Natural killer cell (primary cell): Measurements from ENCODE around the gene NR6A1. TPM values are rescaled to one million over a fixed set of nuclear protein-coding genes. Genes with fewer than 3 reads are reported as not detected.

Experiments
- ATAC-seq, 3 donors: fragments of 150-1000 bp in 2 of 3; fragments of 200-7000 bp in 1 of 3; cut with Tn5 transposase; 1 replicate in 1 of 3; 2 replicates in 2 of 3; pipeline ENCODE4 v1.10.0; 2021; ENCODE audit warnings: mild to moderate bottlenecking in 2 of 3, moderate library complexity in 2 of 3
- DNase-seq, 2 donors: peaks; one replicate each; pipeline versions ENCODE4 v3.0.0 to v3.0.0-alpha.2; 2013 to 2021; ENCODE audit warnings: mixed read lengths in 1 of 2
- H3K27ac ChIP-seq: one replicate; pipeline ENCODE4 v1.5.1; 2013; ENCODE audit warnings: mild to moderate bottlenecking, low read length
- H3K27me3 ChIP-seq: one replicate; pipeline ENCODE4 v1.6.1; 2013; ENCODE audit warnings: low read length; ENCODE audit not compliant: control insufficient read depth, insufficient read depth
- H3K36me3 ChIP-seq: one replicate; pipeline ENCODE4 v1.6.1; 2013; ENCODE audit warnings: low read length; ENCODE audit not compliant: control insufficient read depth, insufficient read depth
- H3K4me1 ChIP-seq: one replicate; pipeline ENCODE4 v1.6.1; 2013; ENCODE audit warnings: low read length; ENCODE audit not compliant: control insufficient read depth, insufficient read depth
- H3K4me3 ChIP-seq: one replicate; pipeline ENCODE4 v1.5.1; 2013; ENCODE audit warnings: low read length
- H3K9me3 ChIP-seq: one replicate; pipeline ENCODE4 v1.6.1; 2013; ENCODE audit warnings: low read length; ENCODE audit not compliant: control insufficient read depth, insufficient read depth
- H3K27ac Mint-ChIP-seq, 2 donors: one replicate each; pipeline ENCODE4 v1.8.0; 2022; ENCODE audit warnings: mild to moderate bottlenecking in 2 of 2, mixed read lengths in 2 of 2, moderate library complexity in 1 of 2
- H3K27me3 Mint-ChIP-seq, 2 donors: one replicate each; pipeline ENCODE4 v1.8.0; 2022; ENCODE audit warnings: low read depth in 2 of 2, mixed read lengths in 2 of 2
- H3K36me3 Mint-ChIP-seq: one replicate; pipeline ENCODE4 v1.8.0; 2022; ENCODE audit warnings: mixed read lengths
- H3K4me1 Mint-ChIP-seq, 2 donors: one replicate each; pipeline ENCODE4 v1.8.0; 2022; ENCODE audit warnings: mixed read lengths in 2 of 2
- H3K4me3 Mint-ChIP-seq: one replicate; pipeline ENCODE4 v1.8.0; 2022; ENCODE audit warnings: mild to moderate bottlenecking, moderate library complexity, mixed read lengths
- H3K9me3 Mint-ChIP-seq, 2 donors: one replicate each; pipeline ENCODE4 v1.8.0; 2022; ENCODE audit warnings: mixed read lengths in 2 of 2
- CTCF ChIP-seq: fragments of 200-600 bp; IDR thresholded peaks from one replicate; pipeline ENCODE4 v1.8.0; 2022; ENCODE audit warnings: antibody characterized with exemption
- WGBS: methylation state at CpG from one replicate; pipeline ENCODE4 v1.1.7; 2013; ENCODE audit warnings: missing lambda C conversion rate; ENCODE audit not compliant: insufficient coverage; 5-methylcytosine and 5-hydroxymethylcytosine counted together
- intact Hi-C: fragments of 100-400 bp; cut with micrococcal nuclease; formaldehyde crosslinking; loops from one replicate; pipeline ENCODE4 v1.14.2; 2022
- total RNA-seq, 4 donors: library from RNA; stranded (reverse); fragments of 120-200 nt in 1 of 4; gene quantifications; one replicate each; pipeline versions ENCODE4 v1.2.3 to v1.2.4, GENCODE V29; 2013 to 2022

NR6A1 gene
- total RNA-seq, 3 donors from 2014 or later (not counting 1 experiment from before 2014, with no cell fraction given) = 0.07 to 0.75 (median 0.49) TPM

DNA sequence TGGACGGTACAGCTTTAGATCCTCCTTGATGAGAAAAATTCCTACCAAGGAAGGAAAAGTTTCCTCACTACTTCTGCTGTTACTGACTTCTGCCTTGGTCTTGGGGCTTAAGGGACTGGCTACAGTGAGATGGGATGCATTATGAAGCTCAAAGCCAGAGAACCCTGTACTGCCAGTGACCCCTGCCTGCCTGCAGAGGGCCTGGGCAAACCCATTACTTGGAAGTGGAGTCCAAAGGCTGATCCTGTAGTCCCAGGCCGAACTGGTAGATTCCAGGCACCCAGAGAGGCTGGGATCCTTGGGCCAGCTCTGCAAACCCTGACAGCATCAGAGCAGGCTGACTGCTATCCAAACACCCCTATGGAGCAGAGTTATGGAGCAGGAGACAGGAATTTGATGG lies 238.2 kb downstream of the NR6A1 start:
- H3K36me3 Mint-ChIP-seq = no peaks in the 10 kb centered on the region
- no peaks in the 10 kb centered on the region for H3K9me3 ChIP-seq
- 69% methylated on average over 1 of the region's 2 CpGs for WGBS
- TF ChIP-seq CTCF = no peak
- intact Hi-C loops = no loop called here
- H3K9me3 Mint-ChIP-seq = no peaks in the 10 kb centered on the region
- DNase-seq (no peak), ATAC-seq (no peak)
- no peak overlapping the region for H3K4me3 ChIP-seq
- H3K4me3 Mint-ChIP-seq = no peak overlapping the region
- no peaks in the 10 kb centered on the region for H3K36me3 ChIP-seq
- H3K27me3 ChIP-seq = no peaks in the 10 kb centered on the region
- no peaks in the 10 kb centered on the region for H3K4me1 ChIP-seq
- no peak overlapping the region for H3K27ac ChIP-seq
- no peak overlapping the region for H3K27ac Mint-ChIP-seq
- H3K27me3 Mint-ChIP-seq = peaks cover 0 to 4% of the 10 kb centered on the region in 2 donors
- H3K4me1 Mint-ChIP-seq = no peaks in the 10 kb centered on the region

- Mint-ChIP-seq H3K27me3 (peaks cover 0 to 4% of the 10 kb centered on the region in 2 donors), H3K4me3 (no peak overlapping the region), H3K4me1 (no peaks in the 10 kb centered on the region), H3K36me3 (no peaks in the 10 kb centered on the region), H3K27ac (no peak overlapping the region), H3K9me3 (no peaks in the 10 kb centered on the region)
- no peaks in the 10 kb centered on the region for H3K27me3 ChIP-seq
- DNase-seq = no peak
- 95% methylated on average over 2 of the region's 2 CpGs for WGBS
- H3K36me3 ChIP-seq = no peaks in the 10 kb centered on the region
- ATAC-seq = no peak
- H3K27ac ChIP-seq = no peak overlapping the region
- no peaks in the 10 kb centered on the region for H3K4me1 ChIP-seq
- no peak overlapping the region for H3K4me3 ChIP-seq
- H3K9me3 ChIP-seq = no peaks in the 10 kb centered on the region
- no peak for TF ChIP-seq CTCF
- intact Hi-C loops = no loop called here
Measured at GRCh38 chr9:124531115-124531514, 240.0 kb downstream of the NR6A1 start.

DNA sequence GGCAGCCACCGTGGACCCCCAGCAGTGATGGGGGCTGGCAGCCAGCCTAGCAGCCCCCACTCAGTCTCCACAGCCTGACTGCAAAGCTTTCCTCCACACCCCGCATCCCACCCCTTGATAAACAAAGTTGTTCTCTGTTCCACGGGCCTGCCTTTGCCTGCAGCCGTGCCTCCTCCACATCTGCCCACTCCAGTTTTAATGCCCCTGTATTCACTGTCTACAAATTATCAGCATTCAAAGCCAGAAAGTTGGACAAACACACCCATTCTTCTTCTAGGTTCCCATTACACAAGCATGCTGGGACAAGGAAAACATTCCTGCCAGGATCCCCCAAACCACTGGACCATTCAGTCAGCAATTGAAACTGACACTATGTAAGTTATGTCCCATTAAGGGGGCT lies 240.9 kb downstream of the NR6A1 start:
- intact Hi-C loops = no loop called here
- WGBS = 89% methylated on average over 4 of the region's 4 CpGs
- peaks cover 0 to 4% of the 10 kb centered on the region in 2 donors for H3K27me3 Mint-ChIP-seq
- Histone ChIP-seq H3K4me3 (no peak overlapping the region), H3K27me3 (no peaks in the 10 kb centered on the region), H3K27ac (no peak overlapping the region), H3K9me3 (no peaks in the 10 kb centered on the region), H3K36me3 (no peaks in the 10 kb centered on the region), H3K4me1 (no peaks in the 10 kb centered on the region)
- H3K4me1 Mint-ChIP-seq = no peaks in the 10 kb centered on the region
- H3K27ac Mint-ChIP-seq = no peak overlapping the region
- no peak for DNase-seq
- H3K36me3 Mint-ChIP-seq = no peaks in the 10 kb centered on the region
- no peak for TF ChIP-seq CTCF
- ATAC-seq = no peak
- H3K4me3 Mint-ChIP-seq = no peak overlapping the region
- H3K9me3 Mint-ChIP-seq = no peaks in the 10 kb centered on the region

DNA sequence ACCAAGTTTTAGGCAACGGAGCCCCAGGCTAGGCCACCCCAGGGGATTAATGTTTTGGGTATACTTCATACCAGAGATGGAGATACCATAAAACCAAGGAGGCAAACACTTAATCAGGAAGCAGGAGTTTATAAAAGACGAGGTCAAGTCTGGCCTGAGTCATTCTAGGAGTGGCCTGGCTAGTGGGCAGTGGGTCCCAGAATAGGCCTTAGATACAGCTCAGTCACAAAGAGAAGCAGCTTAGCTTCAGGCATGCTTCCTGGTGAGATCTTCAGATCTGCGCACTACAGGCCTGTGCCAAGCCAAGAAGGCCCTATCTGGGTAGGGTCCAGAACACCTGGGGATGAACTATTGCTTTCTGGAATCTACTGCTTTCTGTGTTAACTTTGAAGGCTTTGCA lies 243.3 kb downstream of the NR6A1 start:
- peaks cover 0 to 10% of the 10 kb centered on the region in 2 donors for H3K27me3 Mint-ChIP-seq
- Histone ChIP-seq H3K9me3 (no peaks in the 10 kb centered on the region), H3K27me3 (no peaks in the 10 kb centered on the region), H3K36me3 (no peaks in the 10 kb centered on the region), H3K4me3 (no peak overlapping the region), H3K27ac (no peak overlapping the region), H3K4me1 (no peaks in the 10 kb centered on the region)
- H3K4me1 Mint-ChIP-seq = no peaks in the 10 kb centered on the region
- TF ChIP-seq CTCF = no peak
- WGBS = 79% methylated on average over 3 of the region's 3 CpGs
- H3K27ac Mint-ChIP-seq = no peak overlapping the region
- DNase-seq (no peak), ATAC-seq (no peak)
- intact Hi-C loops = no loop called here
- H3K4me3 Mint-ChIP-seq = no peak overlapping the region
- no peaks in the 10 kb centered on the region for H3K9me3 Mint-ChIP-seq
- no peaks in the 10 kb centered on the region for H3K36me3 Mint-ChIP-seq
